GM12865 (cell line): ENCODE results near the gene NCOA7.

Experiments
- DNase-seq: peaks from one replicate; pipeline ENCODE4 v3.0.0; 2010; ENCODE audit warnings: low read depth
- H3K4me3 ChIP-seq: 2 replicates; pipeline ENCODE4 v1.5.1; 2011; ENCODE audit warnings: mild to moderate bottlenecking, low read depth, low read length, control low read depth
- TF ChIP-seq, protein P1 (sequence below): IDR thresholded peaks from 2 replicates; pipeline ENCODE4 v1.5.1; 2011; ENCODE audit warnings: low read length, control low read depth, low read depth, inconsistent platforms; ENCODE audit not compliant: insufficient read depth; ENCODE audit errors: missing control alignments

NCOA7 gene

DNA sequence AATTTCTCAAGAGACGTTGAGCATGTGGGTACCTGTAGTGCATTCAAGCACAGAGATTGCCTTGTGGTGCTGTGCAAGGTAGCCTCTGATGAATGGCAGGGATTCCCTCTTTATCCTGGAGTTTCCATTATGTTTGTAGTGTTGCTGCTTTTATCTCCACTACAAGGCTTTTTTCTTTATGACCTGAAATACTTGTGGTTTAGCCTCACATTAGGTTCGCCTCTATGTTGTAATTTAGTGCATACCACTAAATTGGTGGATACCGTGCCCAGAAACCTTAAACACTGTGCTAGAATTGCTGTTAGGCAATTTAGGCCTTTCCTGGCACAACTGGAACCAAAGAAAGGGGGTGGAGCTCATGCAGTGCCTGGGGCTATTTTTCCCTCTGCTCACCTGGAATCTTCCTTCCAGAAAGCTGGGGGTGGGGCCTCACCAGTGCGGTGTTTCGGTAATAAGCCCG is 76.8 kb downstream of the NCOA7 start:
- TF ChIP-seq, protein P1, sequence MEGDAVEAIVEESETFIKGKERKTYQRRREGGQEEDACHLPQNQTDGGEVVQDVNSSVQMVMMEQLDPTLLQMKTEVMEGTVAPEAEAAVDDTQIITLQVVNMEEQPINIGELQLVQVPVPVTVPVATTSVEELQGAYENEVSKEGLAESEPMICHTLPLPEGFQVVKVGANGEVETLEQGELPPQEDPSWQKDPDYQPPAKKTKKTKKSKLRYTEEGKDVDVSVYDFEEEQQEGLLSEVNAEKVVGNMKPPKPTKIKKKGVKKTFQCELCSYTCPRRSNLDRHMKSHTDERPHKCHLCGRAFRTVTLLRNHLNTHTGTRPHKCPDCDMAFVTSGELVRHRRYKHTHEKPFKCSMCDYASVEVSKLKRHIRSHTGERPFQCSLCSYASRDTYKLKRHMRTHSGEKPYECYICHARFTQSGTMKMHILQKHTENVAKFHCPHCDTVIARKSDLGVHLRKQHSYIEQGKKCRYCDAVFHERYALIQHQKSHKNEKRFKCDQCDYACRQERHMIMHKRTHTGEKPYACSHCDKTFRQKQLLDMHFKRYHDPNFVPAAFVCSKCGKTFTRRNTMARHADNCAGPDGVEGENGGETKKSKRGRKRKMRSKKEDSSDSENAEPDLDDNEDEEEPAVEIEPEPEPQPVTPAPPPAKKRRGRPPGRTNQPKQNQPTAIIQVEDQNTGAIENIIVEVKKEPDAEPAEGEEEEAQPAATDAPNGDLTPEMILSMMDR: no peak
- DNase-seq: no peak
- H3K4me3 ChIP-seq: no peak overlapping the region

DNA sequence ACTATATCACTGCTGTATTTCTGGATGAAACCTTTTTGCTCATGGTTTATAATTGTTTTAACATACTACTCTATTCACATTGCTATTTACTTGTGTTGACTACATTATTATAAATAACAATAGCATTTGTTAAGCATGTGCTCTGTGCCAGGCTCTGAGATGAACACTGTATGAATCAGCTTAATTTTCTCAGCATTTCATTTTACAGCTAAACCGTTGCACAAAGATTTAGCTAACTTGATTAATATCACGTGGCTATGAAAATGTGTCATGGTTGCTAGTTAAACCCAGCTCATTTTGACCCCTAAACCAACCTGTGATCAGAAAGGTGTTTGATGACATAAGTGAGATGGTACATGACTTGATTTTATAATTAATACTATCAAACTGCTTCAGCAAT is 77.5 kb downstream of the NCOA7 start:
- TF ChIP-seq, protein P1: no peak
- no peak for DNase-seq
- H3K4me3 ChIP-seq: no peak overlapping the region

DNA sequence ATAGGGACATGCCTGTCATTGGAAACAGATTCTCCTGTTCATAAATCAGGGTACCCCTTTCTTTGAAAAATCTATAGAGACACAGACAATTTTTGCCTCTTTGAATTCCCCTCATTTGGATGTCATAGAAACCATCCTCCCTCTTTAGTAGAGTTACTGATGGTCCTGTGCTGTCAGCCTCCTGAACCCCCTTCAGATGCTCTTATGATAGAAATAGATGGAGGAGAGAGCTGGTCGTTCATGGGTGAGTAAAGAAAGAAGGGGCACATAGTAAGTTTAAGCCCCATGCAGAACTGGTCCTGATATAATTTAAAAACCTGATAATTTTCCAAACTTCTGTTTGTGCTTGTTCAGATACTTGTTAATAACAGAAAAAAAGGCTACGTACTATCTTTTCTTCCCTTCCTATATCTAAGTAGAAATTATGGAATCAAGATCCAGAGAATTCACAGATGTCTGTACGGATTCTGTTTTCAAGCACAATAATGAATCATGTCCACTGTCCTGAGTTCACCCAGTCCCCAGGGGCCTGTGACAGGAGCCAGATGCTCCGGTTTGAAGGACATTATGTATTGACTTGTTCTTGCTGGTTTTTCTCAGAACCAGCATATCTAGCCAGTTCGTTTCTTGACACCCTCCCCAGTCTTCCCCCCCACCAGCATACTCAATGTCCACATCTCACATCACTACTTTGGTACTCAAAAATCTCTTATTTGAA is 78.1 kb downstream of the NCOA7 start:
- DNase-seq: no peak
- H3K4me3 ChIP-seq: no peak overlapping the region
- TF ChIP-seq, protein P1: no peak

DNA sequence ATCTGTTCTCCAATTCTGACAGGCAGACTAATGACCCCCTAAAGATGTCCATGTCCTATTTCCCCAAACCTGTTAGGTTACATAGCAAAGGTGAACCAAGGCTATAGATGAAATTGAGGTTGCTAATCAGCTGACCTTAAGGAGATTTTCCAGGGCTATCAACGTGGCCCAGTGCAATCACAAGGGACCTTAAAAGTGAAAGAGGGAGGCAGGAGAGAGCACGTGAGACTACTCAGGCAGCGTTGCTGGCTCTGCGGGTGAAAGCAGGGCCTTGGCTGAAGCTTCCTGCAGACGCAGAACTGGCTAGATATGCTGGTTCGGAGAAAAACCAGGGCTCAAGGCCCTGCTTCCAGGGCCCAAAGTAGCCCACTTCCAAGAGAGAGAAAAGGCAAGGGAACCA is 78.7 kb downstream of the NCOA7 start:
- no peak for DNase-seq
- TF ChIP-seq, protein P1: no peak
- no peak overlapping the region for H3K4me3 ChIP-seq

DNA sequence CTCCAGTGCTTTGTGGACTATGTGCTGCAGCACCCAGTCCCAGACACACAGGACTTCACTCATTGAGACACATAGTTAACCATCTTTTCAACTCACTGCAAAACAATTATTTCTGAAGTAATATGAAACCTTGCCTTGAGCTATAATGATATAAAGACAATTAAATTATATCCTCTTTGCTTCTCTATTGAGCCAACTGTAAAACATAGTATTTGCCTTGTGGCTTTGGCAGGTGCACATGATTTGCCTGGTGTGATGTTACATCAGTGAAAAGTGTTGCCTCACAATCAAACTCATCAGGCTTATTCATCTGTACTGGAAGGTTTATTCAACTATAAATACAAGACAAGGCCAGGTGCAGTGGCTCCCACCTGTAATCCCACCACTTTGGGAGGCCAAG is 80.6 kb downstream of the NCOA7 start:
- H3K4me3 ChIP-seq: no peak overlapping the region
- TF ChIP-seq, protein P1: no peak
- no peak for DNase-seq

DNA sequence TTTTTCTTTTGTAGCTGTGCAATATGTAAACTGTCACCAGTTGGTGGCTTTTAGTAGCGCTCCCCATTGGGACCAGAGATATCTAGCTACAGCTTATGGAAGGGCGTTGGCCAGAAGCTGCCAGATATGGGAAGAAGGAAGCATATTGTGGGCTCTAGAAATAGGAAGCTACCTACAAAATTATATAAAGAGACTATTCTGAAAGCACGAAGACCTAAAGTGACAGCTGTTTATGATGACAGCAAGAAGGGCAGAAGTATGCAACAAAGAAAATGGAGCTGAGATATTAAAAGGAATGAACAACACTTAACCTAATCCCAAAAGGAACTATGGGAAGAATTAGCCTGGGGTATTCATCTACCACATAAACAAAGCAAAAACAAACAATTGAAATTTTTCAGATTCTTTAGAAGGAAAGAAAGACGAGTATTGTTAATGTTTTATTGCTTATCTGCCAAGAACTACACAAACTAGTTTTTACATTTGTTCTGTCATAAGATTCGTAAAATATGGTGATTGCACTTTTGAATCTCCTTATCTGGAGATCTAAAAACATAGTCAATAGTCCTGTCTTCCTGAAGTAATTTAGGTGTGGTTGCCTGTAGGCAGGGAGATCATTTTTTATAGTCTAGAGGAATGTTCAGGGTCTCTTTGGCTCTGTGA is 81.6 kb downstream of the NCOA7 start:
- H3K4me3 ChIP-seq: no peak overlapping the region
- no peak for DNase-seq
- TF ChIP-seq, protein P1: no peak
